ENCODE results near the gene CLCNKA. TPM values are rescaled to one million over a fixed set of nuclear protein-coding genes. Genes with fewer than 3 reads are reported as not detected.
"Not testable (repeated sequence)": the region's sequence is repeated elsewhere in the genome, so short reads cannot be mapped to it uniquely, and the experiment has no call there.

Gene CLCNKA
- total and polyA plus RNA-seq, 3 experiments from 2014 or later = not detected

DNA sequence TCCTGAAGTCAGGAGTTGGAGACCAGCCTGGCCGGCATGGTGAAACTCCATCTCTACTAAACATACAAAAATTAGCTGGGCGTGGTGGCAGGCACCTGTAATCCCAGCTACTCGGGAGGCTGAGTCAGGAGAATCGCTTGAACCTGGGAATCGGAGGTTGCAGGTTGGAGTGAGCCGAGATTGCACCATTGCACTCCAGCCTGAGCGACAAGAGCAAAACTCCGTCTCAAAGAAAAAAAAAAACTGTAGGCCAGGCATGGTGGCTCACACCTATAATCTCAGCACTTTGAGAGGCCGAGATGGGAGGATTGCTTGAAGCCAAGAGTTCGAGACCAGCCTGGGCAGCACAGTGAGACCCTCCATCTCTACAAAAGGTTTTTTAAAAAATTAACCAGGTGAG is 20.6 kb upstream of the CLCNKA start:
- H3K4me1 ChIP-seq (ENCODE audit: insufficient read depth, low read length); H3K4me3 ChIP-seq (ENCODE audit: low read length); CTCF ChIA-PET; H3K4me1 Mint-ChIP-seq; H3K27ac Mint-ChIP-seq; H3K4me3 Mint-ChIP-seq; H3K36me3 ChIP-seq (ENCODE audit: insufficient read depth, low read length); H3K9me3 Mint-ChIP-seq; H3K9me3 ChIP-seq (ENCODE audit: low read length); H3K27ac ChIP-seq (ENCODE audit: low read depth, low read length); POLR2A ChIA-PET; DNase-seq; H3K27me3 Mint-ChIP-seq; H3K36me3 Mint-ChIP-seq; H3K27me3 ChIP-seq (ENCODE audit: insufficient read depth, low read length, poor library complexity, severe bottlenecking): not testable (repeated sequence)

DNA sequence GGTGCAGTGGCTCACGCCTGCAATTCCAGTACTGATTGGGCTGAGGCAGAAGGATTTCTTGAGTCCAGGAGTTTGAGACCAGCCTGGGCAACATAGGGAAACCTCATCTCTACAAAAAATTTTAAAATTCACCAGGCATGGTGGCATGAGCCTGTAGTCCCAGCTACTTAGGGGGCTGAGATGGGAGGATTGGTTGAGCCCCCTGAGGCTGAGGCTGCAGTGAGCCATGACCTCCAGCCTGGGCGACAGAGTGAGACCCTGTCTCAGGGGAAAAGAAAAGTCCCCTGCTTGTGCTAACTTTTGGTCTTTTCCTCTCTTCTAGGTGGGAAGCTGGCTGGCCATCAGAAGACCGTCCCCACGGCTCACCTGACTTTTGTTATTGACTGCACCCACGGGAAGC is 16.2 kb upstream of the CLCNKA start:
- H3K4me3 Mint-ChIP-seq = no peak overlapping the region
- ChIA-PET POLR2A (no interaction called here), CTCF (interaction anchor here (1.6 kb wide), 1 partner anchor 214 kb away, joined by 3 read pairs; no protein-coding TSS in a partner anchor)
- H3K36me3 ChIP-seq (ENCODE audit: insufficient read depth, low read length) = no peaks in the 10 kb centered on the region
- H3K27me3 ChIP-seq (ENCODE audit: insufficient read depth, low read length, poor library complexity, severe bottlenecking) = no peaks in the 10 kb centered on the region
- no peak overlapping the region for H3K4me3 ChIP-seq (ENCODE audit: low read length)
- H3K9me3 Mint-ChIP-seq = no peaks in the 10 kb centered on the region
- no peaks in the 10 kb centered on the region for H3K4me1 Mint-ChIP-seq
- no peaks in the 10 kb centered on the region for H3K4me1 ChIP-seq (ENCODE audit: insufficient read depth, low read length)
- H3K27ac Mint-ChIP-seq = no peak overlapping the region
- no peaks in the 10 kb centered on the region for H3K36me3 Mint-ChIP-seq
- no peak for DNase-seq
- no peak overlapping the region for H3K27ac ChIP-seq (ENCODE audit: low read depth, low read length)
- H3K9me3 ChIP-seq (ENCODE audit: low read length) = no peaks in the 10 kb centered on the region
- peaks cover 3 to 6% of the 10 kb centered on the region in 2 donors for H3K27me3 Mint-ChIP-seq

DNA sequence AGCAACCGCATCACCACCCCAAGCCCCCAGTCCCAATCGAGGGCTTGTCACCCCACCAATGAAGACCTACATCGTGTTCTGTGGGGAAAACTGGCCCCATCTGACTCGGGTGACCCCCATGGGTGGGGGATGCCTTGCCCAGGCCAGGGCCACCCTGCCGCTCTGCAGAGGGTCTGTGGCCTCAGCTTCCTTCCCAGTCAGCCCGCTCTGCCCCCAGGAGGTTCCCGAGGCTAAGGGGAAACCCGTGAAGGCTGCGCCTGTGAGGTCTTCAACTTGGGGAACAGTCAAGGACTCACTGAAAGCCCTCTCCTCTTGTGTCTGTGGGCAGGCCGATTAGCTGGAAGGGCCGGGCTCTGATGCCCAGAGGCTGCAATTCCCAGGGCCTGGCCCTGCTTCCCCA is 15.8 kb upstream of the CLCNKA start:
- H3K4me3 ChIP-seq (ENCODE audit: low read length) = no peak overlapping the region
- no peaks in the 10 kb centered on the region for H3K36me3 ChIP-seq (ENCODE audit: insufficient read depth, low read length)
- Mint-ChIP-seq H3K4me1 (no peaks in the 10 kb centered on the region), H3K36me3 (no peaks in the 10 kb centered on the region), H3K27me3 (peaks cover 3 to 9% of the 10 kb centered on the region in 2 donors), H3K9me3 (no peaks in the 10 kb centered on the region), H3K4me3 (no peak overlapping the region), H3K27ac (no peak overlapping the region)
- CTCF ChIA-PET = interaction anchor here (1.6 kb wide), 1 partner anchor 214 kb away, joined by 3 read pairs; no protein-coding TSS in a partner anchor
- H3K27me3 ChIP-seq (ENCODE audit: insufficient read depth, low read length, poor library complexity, severe bottlenecking) = no peaks in the 10 kb centered on the region
- H3K4me1 ChIP-seq (ENCODE audit: insufficient read depth, low read length) = no peaks in the 10 kb centered on the region
- no peak overlapping the region for H3K27ac ChIP-seq (ENCODE audit: low read depth, low read length)
- no peak for DNase-seq
- POLR2A ChIA-PET = no interaction called here
- no peaks in the 10 kb centered on the region for H3K9me3 ChIP-seq (ENCODE audit: low read length)

DNA sequence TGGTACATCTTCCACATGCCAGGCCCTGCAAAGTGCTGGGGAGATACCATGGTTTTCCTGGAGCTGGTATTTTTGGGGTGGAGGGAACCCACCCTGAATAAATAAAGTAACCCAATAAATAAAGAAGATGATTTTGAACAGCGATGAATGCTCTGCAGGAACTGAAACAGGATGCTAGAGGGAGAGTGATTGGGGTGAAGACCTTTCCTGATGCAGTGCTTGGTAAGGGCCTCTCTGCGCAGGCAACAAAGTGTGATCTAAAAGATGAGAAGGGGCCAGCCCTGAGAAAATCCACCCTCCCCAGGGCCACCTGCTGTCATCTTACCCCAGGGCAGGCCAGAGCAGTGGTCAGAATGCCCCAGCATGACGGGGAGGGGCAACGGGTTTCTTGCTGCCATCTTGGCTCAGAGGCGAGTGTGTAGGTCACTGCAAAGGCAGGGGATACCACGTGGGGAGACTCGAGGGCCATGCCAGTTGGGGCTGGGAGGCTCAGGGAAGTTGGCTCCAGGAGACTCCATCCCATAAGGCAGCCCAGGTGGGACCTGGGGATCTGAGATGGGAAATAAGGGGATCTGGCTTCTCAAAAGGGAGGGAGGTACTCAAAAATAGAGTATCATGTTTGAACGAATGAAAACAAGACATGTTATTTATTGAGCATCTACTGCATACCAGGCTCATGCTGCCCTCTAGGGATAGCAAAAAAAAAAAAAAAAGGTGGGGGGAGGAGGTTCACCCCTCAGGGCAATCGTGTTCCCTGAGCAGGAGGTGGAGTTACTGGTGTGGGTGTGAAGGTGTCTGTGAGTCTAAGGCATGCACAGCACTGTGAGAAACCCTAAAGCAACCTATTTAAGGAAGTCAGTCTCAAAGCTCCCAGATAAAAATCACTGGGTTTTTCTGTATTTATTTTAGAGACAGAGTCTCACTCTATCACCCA is 15.0 kb upstream of the CLCNKA start:
- H3K36me3 ChIP-seq (ENCODE audit: insufficient read depth, low read length) = no peaks in the 10 kb centered on the region
- H3K4me3 ChIP-seq (ENCODE audit: low read length) = no peak overlapping the region
- no peak overlapping the region for H3K27ac Mint-ChIP-seq
- peaks cover 7 to 9% of the 10 kb centered on the region in 2 donors for H3K27me3 Mint-ChIP-seq
- POLR2A ChIA-PET = no interaction called here
- no peaks in the 10 kb centered on the region for H3K4me1 ChIP-seq (ENCODE audit: insufficient read depth, low read length)
- H3K27me3 ChIP-seq (ENCODE audit: insufficient read depth, low read length, poor library complexity, severe bottlenecking) = no peaks in the 10 kb centered on the region
- H3K4me3 Mint-ChIP-seq = no peak overlapping the region
- no peak for DNase-seq
- no peak overlapping the region for H3K27ac ChIP-seq (ENCODE audit: low read depth, low read length)
- no peaks in the 10 kb centered on the region for H3K9me3 ChIP-seq (ENCODE audit: low read length)
- CTCF ChIA-PET = interaction anchor here (1.2 to 1.6 kb wide), 3 partner anchors 12 to 238 kb away, joined by 3 to 4 read pairs (median 3); no protein-coding TSS in a partner anchor
- no peaks in the 10 kb centered on the region for H3K36me3 Mint-ChIP-seq
- no peaks in the 10 kb centered on the region for H3K4me1 Mint-ChIP-seq
- H3K9me3 Mint-ChIP-seq = no peaks in the 10 kb centered on the region

DNA sequence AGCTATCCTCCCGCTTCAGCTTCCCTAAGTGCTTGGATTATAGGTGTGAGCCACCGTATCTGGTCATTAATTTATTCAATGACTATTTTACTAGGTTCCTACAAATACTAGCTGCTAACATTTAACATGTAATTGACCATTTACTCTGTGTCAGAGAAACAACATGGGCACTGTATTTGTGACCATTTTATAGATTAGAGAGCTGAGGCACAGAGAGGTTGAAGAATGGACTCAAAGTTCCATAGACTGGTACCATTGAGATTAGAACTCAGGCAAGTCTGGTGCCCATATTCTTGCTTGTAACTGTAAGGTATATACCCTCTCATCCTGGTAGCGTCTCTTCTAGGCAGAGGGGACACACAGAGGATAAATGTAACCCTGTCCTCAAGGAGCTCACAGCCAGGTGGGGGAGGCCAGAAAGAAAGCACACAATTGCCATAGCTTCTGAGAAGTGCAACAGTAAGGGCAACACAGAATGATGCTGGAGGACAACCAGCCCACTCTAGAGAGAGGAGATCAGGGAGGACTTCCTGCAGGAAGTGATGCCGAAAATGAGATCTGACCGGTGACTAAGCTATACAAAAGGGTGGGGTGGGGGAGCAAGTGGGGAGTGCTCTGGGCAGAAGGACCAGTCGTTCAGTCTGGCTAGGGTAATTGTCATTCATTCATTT is 14.0 kb upstream of the CLCNKA start:
- H3K4me1 Mint-ChIP-seq = peaks cover 0 to 3% (median 0%) of the 10 kb centered on the region in 3 donors
- ChIA-PET CTCF (interaction anchor here (1.1 to 2.2 kb wide), 4 partner anchors 13 to 237 kb away, joined by 3 to 5 read pairs (median 4); no protein-coding TSS in a partner anchor), POLR2A (no interaction called here)
- no peaks in the 10 kb centered on the region for H3K36me3 Mint-ChIP-seq
- Histone ChIP-seq H3K27me3 (ENCODE audit: insufficient read depth, low read length, poor library complexity, severe bottlenecking) (no peaks in the 10 kb centered on the region), H3K36me3 (ENCODE audit: insufficient read depth, low read length) (no peaks in the 10 kb centered on the region), H3K4me1 (ENCODE audit: insufficient read depth, low read length) (peaks cover 6% of the 10 kb centered on the region), H3K4me3 (ENCODE audit: low read length) (no peak overlapping the region), H3K27ac (ENCODE audit: low read depth, low read length) (no peak overlapping the region), H3K9me3 (ENCODE audit: low read length) (no peaks in the 10 kb centered on the region)
- peak overlapping the region in 1 of 8 donors; percentile 8 for H3K27ac Mint-ChIP-seq
- H3K4me3 Mint-ChIP-seq = no peak overlapping the region
- H3K9me3 Mint-ChIP-seq = no peaks in the 10 kb centered on the region
- H3K27me3 Mint-ChIP-seq = peaks cover 13 to 14% of the 10 kb centered on the region in 2 donors
- DNase-seq = no peak

DNA sequence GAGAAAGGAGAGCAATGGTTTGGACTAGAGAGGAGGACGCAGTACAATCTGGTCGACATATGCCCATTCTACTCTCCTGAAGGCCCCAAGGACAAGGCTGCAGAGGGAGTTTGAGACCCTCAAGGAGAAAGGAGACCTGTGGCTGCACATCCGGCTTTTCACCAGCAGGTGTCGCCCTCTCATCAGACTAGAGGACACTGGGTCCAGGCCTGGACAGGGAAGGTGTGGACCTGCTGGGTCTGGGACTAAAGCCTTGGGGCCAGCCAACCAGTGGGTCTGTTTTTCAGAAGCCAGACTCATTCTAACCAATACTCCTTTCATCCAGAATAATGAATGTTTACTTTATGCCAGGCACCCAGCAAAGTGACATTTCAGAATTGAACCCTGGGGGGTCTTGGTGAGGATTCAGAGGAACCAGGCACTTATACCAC is 12.8 kb upstream of the CLCNKA start:
- Histone ChIP-seq H3K9me3 (ENCODE audit: low read length) (no peaks in the 10 kb centered on the region), H3K36me3 (ENCODE audit: insufficient read depth, low read length) (no peaks in the 10 kb centered on the region), H3K4me3 (ENCODE audit: low read length) (no peak overlapping the region), H3K27ac (ENCODE audit: low read depth, low read length) (no peak overlapping the region), H3K4me1 (ENCODE audit: insufficient read depth, low read length) (peaks cover 9% of the 10 kb centered on the region), H3K27me3 (ENCODE audit: insufficient read depth, low read length, poor library complexity, severe bottlenecking) (peaks cover 5% of the 10 kb centered on the region)
- Mint-ChIP-seq H3K27me3 (peaks cover 14 to 20% of the 10 kb centered on the region in 2 donors), H3K9me3 (no peaks in the 10 kb centered on the region), H3K36me3 (no peaks in the 10 kb centered on the region), H3K4me3 (no peak overlapping the region), H3K27ac (no peak overlapping the region), H3K4me1 (peaks cover 0 to 3% (median 0%) of the 10 kb centered on the region in 3 donors)
- peak; percentile 49 to 81 (median 62) for DNase-seq
- POLR2A ChIA-PET = interaction anchor here (0.7 kb wide), 1 partner anchor 218 kb away, joined by 3 read pairs; no protein-coding TSS in a partner anchor
- CTCF ChIA-PET = interaction anchor here (0.6 to 2.2 kb wide), 8 partner anchors 9 to 194 kb away, joined by 3 to 5 read pairs (median 3); no protein-coding TSS in a partner anchor

DNA sequence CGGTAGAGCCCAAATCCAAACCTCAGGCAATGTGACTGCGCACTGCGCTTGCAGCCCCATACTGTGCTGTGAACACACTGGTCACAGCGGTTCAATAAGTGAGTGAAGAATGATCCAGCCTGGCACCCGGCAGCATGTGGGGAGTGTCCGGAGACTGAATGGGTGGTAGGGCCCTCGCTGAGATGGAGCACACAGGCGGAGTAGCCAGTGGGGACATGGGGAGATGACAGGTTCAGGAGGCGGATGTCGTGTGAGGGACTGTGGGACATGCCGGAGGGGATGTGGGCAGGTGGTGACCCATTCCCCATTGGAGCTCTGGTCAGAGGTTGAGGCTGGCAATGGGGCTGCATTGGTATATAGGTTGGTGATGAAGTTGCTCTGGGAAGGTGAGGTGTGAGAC is 12.2 kb upstream of the CLCNKA start:
- no peaks in the 10 kb centered on the region for H3K36me3 Mint-ChIP-seq
- peaks cover 17 to 27% of the 10 kb centered on the region in 2 donors for H3K27me3 Mint-ChIP-seq
- Histone ChIP-seq H3K9me3 (ENCODE audit: low read length) (no peaks in the 10 kb centered on the region), H3K4me3 (ENCODE audit: low read length) (no peak overlapping the region), H3K27ac (ENCODE audit: low read depth, low read length) (no peak overlapping the region), H3K4me1 (ENCODE audit: insufficient read depth, low read length) (peaks cover 9% of the 10 kb centered on the region), H3K36me3 (ENCODE audit: insufficient read depth, low read length) (no peaks in the 10 kb centered on the region), H3K27me3 (ENCODE audit: insufficient read depth, low read length, poor library complexity, severe bottlenecking) (peaks cover 5% of the 10 kb centered on the region)
- H3K9me3 Mint-ChIP-seq = no peaks in the 10 kb centered on the region
- no peak for DNase-seq
- ChIA-PET POLR2A (interaction anchor here (0.6 kb wide), 1 partner anchor 176 kb away, joined by 3 read pairs; no protein-coding TSS in a partner anchor), CTCF (interaction anchor here (0.6 to 2.2 kb wide), 9 partner anchors 9 to 415 kb away, joined by 3 to 5 read pairs (median 3); no protein-coding TSS in a partner anchor)
- H3K4me1 Mint-ChIP-seq = peaks cover 0 to 3% (median 0%) of the 10 kb centered on the region in 3 donors
- H3K27ac Mint-ChIP-seq = no peak overlapping the region
- H3K4me3 Mint-ChIP-seq = no peak overlapping the region

DNA sequence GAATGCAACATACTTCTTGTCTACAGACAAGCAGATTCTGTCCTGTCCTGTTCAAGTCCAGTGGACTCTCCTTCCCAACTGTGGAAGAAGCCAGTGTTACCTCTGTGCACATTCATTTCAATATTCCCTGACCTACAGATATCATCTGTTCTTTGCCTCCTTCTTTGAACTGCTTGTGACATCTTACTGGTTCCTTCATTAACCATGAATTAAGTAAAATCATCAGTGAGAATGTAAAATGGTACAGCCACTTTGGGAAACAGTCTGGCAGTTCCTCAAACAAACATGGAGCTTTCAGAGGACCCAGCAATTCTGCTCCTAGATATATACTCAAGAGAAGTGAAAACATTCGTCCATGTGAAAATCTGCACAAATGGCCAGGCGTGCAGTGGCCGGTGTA is 11.0 kb upstream of the CLCNKA start:
- ChIA-PET CTCF (no interaction called here), POLR2A (no interaction called here)
- H3K27me3 Mint-ChIP-seq = peaks cover 17 to 35% of the 10 kb centered on the region in 2 donors
- Histone ChIP-seq H3K27ac (ENCODE audit: low read depth, low read length) (no peak overlapping the region), H3K9me3 (ENCODE audit: low read length) (no peaks in the 10 kb centered on the region), H3K27me3 (ENCODE audit: insufficient read depth, low read length, poor library complexity, severe bottlenecking) (peaks cover 5% of the 10 kb centered on the region), H3K4me1 (ENCODE audit: insufficient read depth, low read length) (peaks cover 9% of the 10 kb centered on the region), H3K36me3 (ENCODE audit: insufficient read depth, low read length) (no peaks in the 10 kb centered on the region), H3K4me3 (ENCODE audit: low read length) (no peak overlapping the region)
- H3K36me3 Mint-ChIP-seq = no peaks in the 10 kb centered on the region
- H3K4me3 Mint-ChIP-seq = no peak overlapping the region
- H3K9me3 Mint-ChIP-seq = no peaks in the 10 kb centered on the region
- no peak for DNase-seq
- H3K4me1 Mint-ChIP-seq = peaks cover 0 to 3% (median 0%) of the 10 kb centered on the region in 3 donors
- H3K27ac Mint-ChIP-seq = no peak overlapping the region

Data from CD8-positive, alpha-beta memory T cell (primary cell).